HL-60 (cell line): ENCODE results near the gene MCU.

Experiments
- GABPA ChIP-seq: IDR thresholded peaks from 2 replicates; pipeline ENCODE4 v1.6.1; 2012; ENCODE audit warnings: low read depth
- POLR2AphosphoS5 ChIP-seq: IDR thresholded peaks from 2 replicates; pipeline ENCODE4 v1.6.1; 2012; ENCODE audit warnings: low read depth
- REST ChIP-seq: IDR thresholded peaks from 2 replicates; pipeline ENCODE4 v1.6.1; 2012; ENCODE audit warnings: low read depth; ENCODE audit not compliant: insufficient replicate concordance
- TF ChIP-seq, protein P1 (sequence below): IDR thresholded peaks from one replicate; pipeline ENCODE4 v1.5.1; 2011; ENCODE audit warnings: low read length, control low read depth, inconsistent platforms; ENCODE audit not compliant: insufficient read depth

DNA sequence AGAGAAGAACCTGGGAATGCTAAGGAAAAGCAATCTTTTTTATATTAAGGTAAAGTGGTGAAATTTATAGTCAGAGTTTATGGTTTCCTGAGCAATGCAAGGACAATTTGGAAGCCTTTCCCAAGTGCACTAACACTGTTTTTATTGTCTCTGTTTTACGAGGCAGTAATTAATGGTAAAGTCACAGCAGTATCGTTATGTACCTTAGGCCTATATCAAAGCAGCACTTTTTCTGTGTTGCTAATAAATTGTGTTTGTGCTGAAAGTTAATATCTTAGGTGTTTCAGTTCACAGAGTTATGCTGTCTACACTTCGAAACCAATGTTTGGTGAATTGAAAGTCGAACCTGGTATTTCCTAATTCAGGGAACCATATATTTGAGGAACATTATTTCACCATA is 220.8 kb downstream of the MCU start:
- TF ChIP-seq, protein P1, sequence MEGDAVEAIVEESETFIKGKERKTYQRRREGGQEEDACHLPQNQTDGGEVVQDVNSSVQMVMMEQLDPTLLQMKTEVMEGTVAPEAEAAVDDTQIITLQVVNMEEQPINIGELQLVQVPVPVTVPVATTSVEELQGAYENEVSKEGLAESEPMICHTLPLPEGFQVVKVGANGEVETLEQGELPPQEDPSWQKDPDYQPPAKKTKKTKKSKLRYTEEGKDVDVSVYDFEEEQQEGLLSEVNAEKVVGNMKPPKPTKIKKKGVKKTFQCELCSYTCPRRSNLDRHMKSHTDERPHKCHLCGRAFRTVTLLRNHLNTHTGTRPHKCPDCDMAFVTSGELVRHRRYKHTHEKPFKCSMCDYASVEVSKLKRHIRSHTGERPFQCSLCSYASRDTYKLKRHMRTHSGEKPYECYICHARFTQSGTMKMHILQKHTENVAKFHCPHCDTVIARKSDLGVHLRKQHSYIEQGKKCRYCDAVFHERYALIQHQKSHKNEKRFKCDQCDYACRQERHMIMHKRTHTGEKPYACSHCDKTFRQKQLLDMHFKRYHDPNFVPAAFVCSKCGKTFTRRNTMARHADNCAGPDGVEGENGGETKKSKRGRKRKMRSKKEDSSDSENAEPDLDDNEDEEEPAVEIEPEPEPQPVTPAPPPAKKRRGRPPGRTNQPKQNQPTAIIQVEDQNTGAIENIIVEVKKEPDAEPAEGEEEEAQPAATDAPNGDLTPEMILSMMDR: no peak
- TF ChIP-seq REST: no peak
- TF ChIP-seq POLR2AphosphoS5: no peak
- TF ChIP-seq GABPA: no peak
